IMR-90 (cell line): ENCODE data around the gene CAND1. TPM values are rescaled to one million over a fixed set of nuclear protein-coding genes. Genes with fewer than 3 reads are reported as not detected.

ENCODE experiments used
- ATAC-seq: fragments of 200-7000 bp; cut with Tn5 transposase; 2 replicates; pipeline ENCODE4 v1.9.1; 2020; ENCODE audit warnings: low read depth, mild to moderate bottlenecking, moderate library complexity
- BruUV-seq: library from RNA; stranded (reverse); fragments of 400-500 nt; replicated peaks from 2 replicates; lab custom pipeline; 2021; lab: Mats Ljungman, UMichigan
- CTCF ChIA-PET: fragments of 300-600 bp; formaldehyde crosslinking; extraction: SDS; loops from one replicate; lab custom pipeline; 2021; ENCODE audit warnings: antibody characterized with exemption; lab: Yijun Ruan, JAX
- POLR2A ChIA-PET: fragments of 300-600 bp; sonication (Branson Sonifier 250); formaldehyde crosslinking; loops from one replicate; lab custom pipeline; 2022; ENCODE audit warnings: antibody characterized with exemption; ENCODE audit not compliant: unreplicated experiment; lab: Charles Lee
- DNase-seq: peaks from one replicate; pipeline ENCODE4 v3.0.0; 2013
- H2AFZ ChIP-seq: replicated peaks from 2 replicates; pipeline ENCODE3; 2013; ENCODE audit warnings: low read length, mild to moderate bottlenecking; ENCODE audit not compliant: poor library complexity
- H2AK5ac ChIP-seq: 2 replicates; pipeline ENCODE4 v1.6.1; 2013; ENCODE audit warnings: low read depth, low read length, inconsistent platforms
- H2AK9ac ChIP-seq: replicated peaks from 2 replicates; pipeline ENCODE3; 2013; ENCODE audit warnings: mild to moderate bottlenecking, low read depth, low read length, moderate library complexity; ENCODE audit not compliant: poor library complexity
- H2BK120ac ChIP-seq: 2 replicates; pipeline ENCODE4 v1.6.1; 2013; ENCODE audit warnings: low read depth, low read length, inconsistent platforms
- H2BK15ac ChIP-seq: 3 replicates; pipeline ENCODE4 v1.6.1; 2013; ENCODE audit warnings: low read depth, low read length, inconsistent platforms
- H2BK20ac ChIP-seq: 2 replicates; pipeline ENCODE4 v1.6.1; 2013; ENCODE audit warnings: low read depth, mild to moderate bottlenecking, inconsistent platforms, low read length, moderate library complexity
- H2BK5ac ChIP-seq: 2 replicates; pipeline ENCODE4 v1.6.1; 2013; ENCODE audit warnings: mild to moderate bottlenecking, low read depth, low read length, inconsistent platforms; ENCODE audit not compliant: poor library complexity, severe bottlenecking
- H3K14ac ChIP-seq: replicated peaks from 2 replicates; pipeline ENCODE4 v1.6.1; 2013; ENCODE audit warnings: low read depth, low read length, inconsistent platforms
- H3K18ac ChIP-seq: 2 replicates; pipeline ENCODE4 v1.6.1; 2013; ENCODE audit warnings: low read depth, low read length, control low read depth
- H3K23ac ChIP-seq: 2 replicates; pipeline ENCODE4 v1.6.1; 2013; ENCODE audit warnings: low read depth, low read length, inconsistent platforms
- H3K27ac ChIP-seq: 2 replicates; pipeline ENCODE4 v1.5.1; 2013; ENCODE audit warnings: mild to moderate bottlenecking, control low read depth, low read length; ENCODE audit not compliant: insufficient read depth
- H3K27me3 ChIP-seq: 2 replicates; pipeline ENCODE4 v1.6.1; 2013; ENCODE audit warnings: low read length; ENCODE audit not compliant: control insufficient read depth, insufficient read depth
- H3K36me3 ChIP-seq: 2 replicates; pipeline ENCODE4 v1.6.1; 2013; ENCODE audit warnings: low read length, mixed read lengths; ENCODE audit not compliant: control insufficient read depth, insufficient read depth
- H3K4ac ChIP-seq: 2 replicates; pipeline ENCODE4 v1.6.1; 2013; ENCODE audit warnings: low read depth, low read length, inconsistent platforms
- H3K4me1 ChIP-seq: 2 replicates; pipeline ENCODE4 v1.6.1; 2013; ENCODE audit warnings: low read length, mixed read lengths; ENCODE audit not compliant: control insufficient read depth, insufficient read depth
- H3K4me2 ChIP-seq: 2 replicates; pipeline ENCODE4 v1.6.1; 2013; ENCODE audit warnings: low read depth, mild to moderate bottlenecking, control low read depth, low read length, moderate library complexity
- H3K4me3 ChIP-seq: 2 replicates; pipeline ENCODE4 v1.5.1; 2013; ENCODE audit warnings: low read depth, mild to moderate bottlenecking, control low read depth, low read length, moderate library complexity; ENCODE audit not compliant: insufficient read depth
- H3K56ac ChIP-seq: 2 replicates; pipeline ENCODE4 v1.6.1; 2013; ENCODE audit warnings: low read length, inconsistent platforms; ENCODE audit not compliant: insufficient read depth; ENCODE audit errors: extremely low read depth
- H3K79me1 ChIP-seq, 2 experiments: 2 replicates each; pipeline ENCODE4 v1.6.1; 2013; ENCODE audit warnings: low read length in 2 of 2, inconsistent platforms in 1 of 2, low read depth in 1 of 2
- H3K9ac ChIP-seq: 2 replicates; pipeline ENCODE4 v1.6.1; 2013; ENCODE audit warnings: low read depth, low read length, control low read depth
- H3K9me1 ChIP-seq: 2 replicates; pipeline ENCODE4 v1.6.1; 2013; ENCODE audit warnings: low read length, inconsistent platforms; ENCODE audit not compliant: insufficient read depth
- H3K9me3 ChIP-seq: 2 replicates; pipeline ENCODE4 v1.6.1; 2013; ENCODE audit warnings: low read length; ENCODE audit not compliant: control insufficient read depth, insufficient read depth
- H4K20me1 ChIP-seq: 2 replicates; pipeline ENCODE4 v1.6.1; 2013; ENCODE audit warnings: low read length, inconsistent platforms; ENCODE audit not compliant: insufficient read depth
- H4K5ac ChIP-seq: 2 replicates; pipeline ENCODE4 v1.6.1; 2013; ENCODE audit warnings: mild to moderate bottlenecking, low read depth, low read length, control low read depth
- H4K8ac ChIP-seq, 2 experiments: 2 replicates each; pipeline ENCODE4 v1.6.1; 2013; ENCODE audit warnings: low read depth in 2 of 2, low read length in 2 of 2, control low read depth in 1 of 2, inconsistent platforms in 1 of 2
- H4K91ac ChIP-seq: 2 replicates; pipeline ENCODE4 v1.6.1; 2013; ENCODE audit warnings: low read depth, low read length, inconsistent platforms; ENCODE audit not compliant: insufficient read depth
- WGBS, 2 experiments: methylation state at CpG; one replicate each; pipeline versions ENCODE4 v1.1.5 to v1.1.7; 2013; ENCODE audit warnings: missing lambda C conversion rate in 2 of 2; ENCODE audit not compliant: insufficient read length in 1 of 2; ENCODE audit errors: extremely low coverage in 2 of 2; 5-methylcytosine and 5-hydroxymethylcytosine counted together
- dilution Hi-C: fragments of 300-500 bp; cut with HindIII; formaldehyde crosslinking; loops from one replicate; pipeline ENCODE4 v1.14.3; 2018; ENCODE audit warnings: low sequenced_read_pairs; ENCODE audit not compliant: unreplicated experiment
- in situ Hi-C: fragments of 300-500 bp; cut with MboI; formaldehyde crosslinking; loops from 3 replicates; pipeline ENCODE4 v1.14.3; 2019; ENCODE audit warnings: low sequenced_read_pairs, inconsistent platforms, mixed read lengths
- intact Hi-C: fragments of 100-400 bp; cut with micrococcal nuclease; formaldehyde crosslinking; loops from 2 replicates; pipeline ENCODE4 v1.10.0; 2022
- polyA plus RNA-seq, 3 experiments: library from polyadenylated mRNA; depleted of rRNA; stranded (reverse); fragments of >200 nt; gene quantifications; 2 replicates each; pipeline ENCODE4 v1.2.3, GENCODE V29; 2012; ENCODE audit warnings: low replicate concordance in 1 of 3
- total RNA-seq: library from RNA; depleted of rRNA; stranded (reverse); fragments of >200 nt; gene quantifications from 2 replicates; pipeline ENCODE4 v1.2.3, GENCODE V29; 2012
- TF ChIP-seq, protein P1 (sequence below): fragments of 150-350 bp; IDR thresholded peaks from 2 replicates; pipeline ENCODE4 v1.6.1; 2016; ENCODE audit warnings: low read depth, mild to moderate bottlenecking, low read length, moderate library complexity, borderline replicate concordance

The CAND1 gene
- total and polyA plus RNA-seq, 2 of the 4 experiments (the other 2 are of a cell fraction), result 42.6 to 91.4 TPM

DNA sequence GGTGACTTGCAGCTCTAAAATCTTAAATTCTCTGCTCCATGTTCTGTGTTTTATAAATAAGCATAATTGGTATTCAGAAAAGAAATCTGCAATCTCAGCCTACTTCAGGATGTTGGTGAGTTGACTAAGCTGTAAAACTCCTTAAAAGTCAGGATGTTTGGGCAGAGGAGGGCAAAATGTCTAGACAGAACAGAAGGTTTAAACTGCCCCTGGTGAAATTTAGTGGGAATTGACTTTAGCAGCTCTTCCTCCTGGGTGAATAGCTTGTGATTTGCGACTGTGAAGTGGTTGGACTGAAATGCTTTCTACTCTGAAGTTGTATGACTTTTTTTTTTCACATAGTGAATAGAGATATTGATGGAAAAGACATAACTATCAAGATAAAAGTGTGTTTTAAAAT is 85.8 kb downstream of the CAND1 start:
- no peak overlapping the region for H3K9ac ChIP-seq
- no peak overlapping the region for H2BK5ac ChIP-seq
- no peaks in the 10 kb centered on the region for H3K9me3 ChIP-seq
- dilution Hi-C loops, result no loop called here
- no peak overlapping the region for H2BK20ac ChIP-seq
- H2BK120ac ChIP-seq, result no peak overlapping the region
- H4K5ac ChIP-seq, result no peak overlapping the region
- no peak overlapping the region for H3K56ac ChIP-seq
- POLR2A ChIA-PET, result interaction anchor here (0.7 kb wide), 1 partner anchor 495 kb away, joined by 6 read pairs; no protein-coding TSS in a partner anchor
- no peak overlapping the region for H3K14ac ChIP-seq
- no peak overlapping the region for H2AFZ ChIP-seq
- no peak overlapping the region for H3K23ac ChIP-seq
- DNase-seq (peak; percentile 8), ATAC-seq (no peak)
- in situ Hi-C loops, result loop anchor here (5.0 to 10.0 kb wide), 3 partner anchors 82 to 587 kb away; no protein-coding TSS in a partner anchor
- no peak overlapping the region for H2AK5ac ChIP-seq
- no peaks in the 10 kb centered on the region for H4K20me1 ChIP-seq
- H3K9me1 ChIP-seq, result no peaks in the 10 kb centered on the region
- intact Hi-C loops, result loop anchor here (1.0 to 5.0 kb wide), 3 partner anchors 294 to 867 kb away; partner anchors contain the start of gene DYRK2
- H3K79me1 ChIP-seq, result no peaks in the 10 kb centered on the region
- no peak overlapping the region for H3K4me3 ChIP-seq
- H4K91ac ChIP-seq, result no peak overlapping the region
- TF ChIP-seq, protein P1, sequence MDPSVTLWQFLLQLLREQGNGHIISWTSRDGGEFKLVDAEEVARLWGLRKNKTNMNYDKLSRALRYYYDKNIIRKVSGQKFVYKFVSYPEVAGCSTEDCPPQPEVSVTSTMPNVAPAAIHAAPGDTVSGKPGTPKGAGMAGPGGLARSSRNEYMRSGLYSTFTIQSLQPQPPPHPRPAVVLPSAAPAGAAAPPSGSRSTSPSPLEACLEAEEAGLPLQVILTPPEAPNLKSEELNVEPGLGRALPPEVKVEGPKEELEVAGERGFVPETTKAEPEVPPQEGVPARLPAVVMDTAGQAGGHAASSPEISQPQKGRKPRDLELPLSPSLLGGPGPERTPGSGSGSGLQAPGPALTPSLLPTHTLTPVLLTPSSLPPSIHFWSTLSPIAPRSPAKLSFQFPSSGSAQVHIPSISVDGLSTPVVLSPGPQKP, result no peak
- H3K36me3 ChIP-seq, result no peaks in the 10 kb centered on the region
- WGBS, 2 experiments, result no CpG with 5 or more reads among the region's 1 CpG
- H3K27ac ChIP-seq, result no peak overlapping the region
- H3K27me3 ChIP-seq, result no peaks in the 10 kb centered on the region
- H2BK15ac ChIP-seq, result no peak overlapping the region
- H4K8ac ChIP-seq, result no peak overlapping the region
- H3K4me2 ChIP-seq, result no peak overlapping the region
- peaks cover 3% of the 10 kb centered on the region for H3K4me1 ChIP-seq
- no peak overlapping the region for H3K4ac ChIP-seq
- no peak overlapping the region for H2AK9ac ChIP-seq
- BruUV-seq, result no TSS peak
- CTCF ChIA-PET, result interaction anchor here (0.6 to 1.6 kb wide), 8 partner anchors 40 to 690 kb away, joined by 3 to 7 read pairs (median 5); no protein-coding TSS in a partner anchor
- no peak overlapping the region for H3K18ac ChIP-seq
